DOHH2 (cell line): ENCODE data around the gene SLC22A1.

Experiments used
- CTCF ChIP-seq: fragments of 200-600 bp; sonication (generic); IDR thresholded peaks from one replicate; pipeline ENCODE4 v1.5.1; 2014; ENCODE audit warnings: antibody characterized with exemption, mild to moderate bottlenecking, low read depth, low read length; ENCODE audit not compliant: poor library complexity, severe bottlenecking
- EZH2phosphoT487 ChIP-seq: fragments of 200-600 bp; sonication (generic); IDR thresholded peaks from 2 replicates; pipeline ENCODE4 v1.6.1; 2017; ENCODE audit warnings: borderline replicate concordance, mild to moderate bottlenecking, antibody characterized with exemption, low read length, moderate library complexity, mixed read lengths

- TF ChIP-seq CTCF = no peak
- no peak for TF ChIP-seq EZH2phosphoT487
Observed at GRCh38 chr6:160101277-160102205, 20.1 kb upstream of the SLC22A1 start.
